GM12864 (cell line): ENCODE data around the gene BTG4.

Experiments used
- DNase-seq: peaks from one replicate; pipeline ENCODE4 v3.0.0-alpha.2; 2011; ENCODE audit warnings: low read depth
- H3K4me3 ChIP-seq: 2 replicates; pipeline ENCODE4 v1.5.1; 2011; ENCODE audit warnings: mild to moderate bottlenecking, low read depth, low read length, control low read depth
- CTCF ChIP-seq: IDR thresholded peaks from 2 replicates; pipeline ENCODE4 v1.5.1; 2011; ENCODE audit warnings: low read depth, mild to moderate bottlenecking, moderate library complexity, low read length, control low read depth, inconsistent platforms; ENCODE audit errors: missing control alignments

Gene BTG4

GRCh38 chr11:111555255-111555654, 43.1 kb upstream of the BTG4 start:
- H3K4me3 ChIP-seq = no peak overlapping the region
- TF ChIP-seq CTCF = no peak
- no peak for DNase-seq

- TF ChIP-seq CTCF = no peak
- no peak for DNase-seq
- no peak overlapping the region for H3K4me3 ChIP-seq
Measured at GRCh38 chr11:111554532-111554931, 42.3 kb upstream of the BTG4 start.

GRCh38 chr11:111550258-111550657, 38.1 kb upstream of the BTG4 start:
- H3K4me3 ChIP-seq = no peak overlapping the region
- no peak for TF ChIP-seq CTCF
- no peak for DNase-seq

GRCh38 chr11:111549869-111550203, 37.6 kb upstream of the BTG4 start:
- H3K4me3 ChIP-seq = no peak overlapping the region
- no peak for DNase-seq
- TF ChIP-seq CTCF = no peak

- no peak for DNase-seq
- no peak overlapping the region for H3K4me3 ChIP-seq
- TF ChIP-seq CTCF = no peak
Measured at GRCh38 chr11:111549196-111549868, 37.1 kb upstream of the BTG4 start.

GRCh38 chr11:111548525-111548924, 36.3 kb upstream of the BTG4 start:
- no peak for DNase-seq
- TF ChIP-seq CTCF = no peak
- no peak overlapping the region for H3K4me3 ChIP-seq

- no peak for DNase-seq
- H3K4me3 ChIP-seq = no peak overlapping the region
- no peak for TF ChIP-seq CTCF
Measured at GRCh38 chr11:111542606-111543275, 30.6 kb upstream of the BTG4 start.
